ENCODE data around the gene GPC5.
"Not testable (repeated sequence)": the region's sequence is repeated elsewhere in the genome, so short reads cannot be mapped to it uniquely, and the experiment has no call there.

Gene GPC5

GRCh38 chr13:92864584-92865284 is 1466.3 kb downstream of the GPC5 start:
- DNase-seq (ENCODE audit: low spot score): no peak

GRCh38 chr13:92873029-92873428 is 1474.6 kb downstream of the GPC5 start:
- no peak for DNase-seq (ENCODE audit: low spot score)

GRCh38 chr13:92886535-92887077 is 1488.2 kb downstream of the GPC5 start:
- DNase-seq (ENCODE audit: low spot score): no peak

GRCh38 chr13:92894447-92894846 is 1496.0 kb downstream of the GPC5 start:
- no peak for DNase-seq (ENCODE audit: low spot score)

- DNase-seq (ENCODE audit: low spot score): no peak
These were observed 1498.4 kb downstream of the GPC5 start for GRCh38 chr13:92896842-92897241.

- not testable (repeated sequence) for DNase-seq (ENCODE audit: low spot score)
These were observed 1500.5 kb downstream of the GPC5 start for GRCh38 chr13:92898946-92899345.

- no peak for DNase-seq (ENCODE audit: low spot score)
These were observed 1502.0 kb downstream of the GPC5 start for GRCh38 chr13:92900446-92900845.

GRCh38 chr13:92901739-92902138 is 1503.3 kb downstream of the GPC5 start:
- DNase-seq (ENCODE audit: low spot score): no peak

- DNase-seq (ENCODE audit: low spot score): no peak
These were observed 1514.2 kb downstream of the GPC5 start for GRCh38 chr13:92912629-92913028.

GRCh38 chr13:92913840-92914239 is 1515.4 kb downstream of the GPC5 start:
- DNase-seq (ENCODE audit: low spot score): no peak
